Nephron progenitor cell (in vitro differentiated cells): ENCODE measurements around the gene DRC7.
A peak's percentile ranks its signal among the peaks of the same experiment; 100 is the strongest.

Source experiments
- DNase-seq: peaks from one replicate; pipeline ENCODE4 v3.0.0; 2021
- H3K27ac Mint-ChIP-seq: 2 replicates; pipeline ENCODE4 v1.8.0; 2021; ENCODE audit warnings: mild to moderate bottlenecking, moderate library complexity, mixed read lengths
- H3K27me3 Mint-ChIP-seq: 2 replicates; pipeline ENCODE4 v1.8.0; 2021; ENCODE audit warnings: mild to moderate bottlenecking, low read depth, mixed read lengths; ENCODE audit not compliant: poor library complexity
- H3K36me3 Mint-ChIP-seq: 2 replicates; pipeline ENCODE4 v1.8.0; 2021; ENCODE audit warnings: low read depth, mixed read lengths
- H3K4me1 Mint-ChIP-seq: 2 replicates; pipeline ENCODE4 v1.8.0; 2021; ENCODE audit warnings: mixed read lengths
- H3K4me3 Mint-ChIP-seq: 2 replicates; pipeline ENCODE4 v1.8.0; 2021; ENCODE audit warnings: mild to moderate bottlenecking, moderate library complexity, mixed read lengths
- H3K9me3 Mint-ChIP-seq: 2 replicates; pipeline ENCODE4 v1.8.0; 2021; ENCODE audit warnings: mild to moderate bottlenecking, moderate library complexity, mixed read lengths
- CTCF ChIP-seq: fragments of 200-600 bp; sonication (generic); IDR thresholded peaks from 2 replicates; pipeline ENCODE4 v1.5.0; 2021; ENCODE audit warnings: antibody characterized with exemption

DRC7 gene

GRCh38 chr16:57667048-57667525 lies 27.5 kb upstream of the DRC7 start:
- no peak for TF ChIP-seq CTCF
- H3K4me3 Mint-ChIP-seq, result no peak overlapping the region
- H3K27ac Mint-ChIP-seq, result no peak overlapping the region
- peaks cover 45% of the 10 kb centered on the region for H3K4me1 Mint-ChIP-seq
- H3K27me3 Mint-ChIP-seq, result no peaks in the 10 kb centered on the region
- H3K9me3 Mint-ChIP-seq, result no peaks in the 10 kb centered on the region
- DNase-seq, result no peak
- no peaks in the 10 kb centered on the region for H3K36me3 Mint-ChIP-seq

- no peak for TF ChIP-seq CTCF
- Mint-ChIP-seq H3K27me3 (no peaks in the 10 kb centered on the region), H3K4me1 (peaks cover 45% of the 10 kb centered on the region), H3K36me3 (no peaks in the 10 kb centered on the region), H3K9me3 (no peaks in the 10 kb centered on the region), H3K4me3 (no peak overlapping the region), H3K27ac (peak overlapping the region; percentile 42)
- no peak for DNase-seq
These were observed 26.9 kb upstream of the DRC7 start for GRCh38 chr16:57667526-57668262.

GRCh38 chr16:57668263-57668571 lies 26.4 kb upstream of the DRC7 start, which contains the start of gene ADGRG3:
ADGRG3 (plus strand) TSS chr16:57668306; CDS start chr16:57668348, 42 bp downstream.
- TF ChIP-seq CTCF, result no peak
- H3K27me3 Mint-ChIP-seq, result no peaks in the 10 kb centered on the region
- H3K27ac Mint-ChIP-seq, result peak within 1 kb of the TSS; percentile 42
- peaks cover 45% of the 10 kb centered on the region for H3K4me1 Mint-ChIP-seq
- H3K9me3 Mint-ChIP-seq, result no peaks in the 10 kb centered on the region
- no peak within 1 kb of the TSS for H3K4me3 Mint-ChIP-seq
- DNase-seq, result no peak
- no peaks in the 10 kb centered on the region for H3K36me3 Mint-ChIP-seq

GRCh38 chr16:57668630-57669475 lies 25.8 kb upstream of the DRC7 start:
- no peak for TF ChIP-seq CTCF
- Mint-ChIP-seq H3K9me3 (no peaks in the 10 kb centered on the region), H3K36me3 (no peaks in the 10 kb centered on the region), H3K27me3 (no peaks in the 10 kb centered on the region), H3K4me1 (peaks cover 45% of the 10 kb centered on the region), H3K27ac (peak overlapping the region; percentile 39), H3K4me3 (no peak overlapping the region)
- DNase-seq, result no peak

- no peak for TF ChIP-seq CTCF
- Mint-ChIP-seq H3K27ac (no peak overlapping the region), H3K4me1 (peaks cover 39% of the 10 kb centered on the region), H3K9me3 (no peaks in the 10 kb centered on the region), H3K27me3 (no peaks in the 10 kb centered on the region), H3K36me3 (no peaks in the 10 kb centered on the region), H3K4me3 (no peak overlapping the region)
- DNase-seq, result no peak
These were observed 25.0 kb upstream of the DRC7 start for GRCh38 chr16:57669476-57670162.
